Neural cell (in vitro differentiated cells): ENCODE measurements around the gene UNC13B.

Experiments
- CTCF ChIP-seq: fragments of 450-650 bp; IDR thresholded peaks from 2 replicates; pipeline ENCODE4 v1.5.1; 2014; ENCODE audit warnings: antibody characterized with exemption, mild to moderate bottlenecking, moderate library complexity; ENCODE audit not compliant: poor library complexity, severe bottlenecking
- EZH2 ChIP-seq: fragments of 200-600, 300-800 bp; shearing (Covaris generic), sonication (generic); IDR thresholded peaks from 2 replicates; pipeline ENCODE4 v1.6.1; 2014; ENCODE audit warnings: antibody characterized with exemption, low read length, borderline replicate concordance, mild to moderate bottlenecking; ENCODE audit not compliant: insufficient read depth, poor library complexity, severe bottlenecking
- MXI1 ChIP-seq: fragments of 450-650 bp; conservative IDR thresholded peaks from 2 replicates; pipeline ENCODE4 v1.6.1; 2014; ENCODE audit warnings: antibody characterized with exemption, mild to moderate bottlenecking; ENCODE audit not compliant: poor library complexity, severe bottlenecking
- POLR2AphosphoS5 ChIP-seq: IDR thresholded peaks from 2 replicates; pipeline ENCODE4 v1.6.1; 2012

- no peak for TF ChIP-seq CTCF
- TF ChIP-seq MXI1: no peak
- no peak for TF ChIP-seq EZH2
- no peak for TF ChIP-seq POLR2AphosphoS5
These were observed 244.6 kb downstream of the UNC13B start for GRCh38 chr9:35406183-35406959.
